Neuronal stem cell (in vitro differentiated cells): Measurements from ENCODE around the gene HIC1. TPM values are rescaled to one million over a fixed set of nuclear protein-coding genes. Genes with fewer than 3 reads are reported as not detected.
A peak's percentile ranks its signal among the peaks of the same experiment; 100 is the strongest.

ENCODE experiments used
- DNase-seq: peaks from one replicate; pipeline ENCODE4 v3.0.0-alpha.2; 2013; ENCODE audit warnings: low spot score
- H2AFZ ChIP-seq: one replicate; pipeline ENCODE4 v1.6.1; 2013; ENCODE audit warnings: mild to moderate bottlenecking, low read length, inconsistent platforms
- H2AK5ac ChIP-seq: 2 replicates; pipeline ENCODE4 v1.6.1; 2013; ENCODE audit warnings: low read depth, mild to moderate bottlenecking, inconsistent platforms, low read length, moderate library complexity, mixed read lengths
- H2BK120ac ChIP-seq: 2 replicates; pipeline ENCODE4 v1.6.1; 2013; ENCODE audit warnings: low read depth, mild to moderate bottlenecking, inconsistent platforms, low read length, moderate library complexity, mixed read lengths
- H2BK12ac ChIP-seq: one replicate; pipeline ENCODE4 v1.6.1; 2013; ENCODE audit warnings: low read length, inconsistent platforms
- H2BK15ac ChIP-seq: 2 replicates; pipeline ENCODE4 v1.6.1; 2013; ENCODE audit warnings: mild to moderate bottlenecking, low read length, inconsistent platforms, mixed read lengths
- H2BK5ac ChIP-seq: one replicate; pipeline ENCODE4 v1.6.1; 2013; ENCODE audit warnings: inconsistent platforms, mild to moderate bottlenecking, low read length, moderate library complexity
- H3K14ac ChIP-seq: one replicate; pipeline ENCODE4 v1.6.1; 2013; ENCODE audit warnings: low read length, inconsistent platforms
- H3K18ac ChIP-seq: 2 replicates; pipeline ENCODE4 v1.6.1; 2013; ENCODE audit warnings: low read length, inconsistent platforms
- H3K23ac ChIP-seq: 2 replicates; pipeline ENCODE4 v1.6.1; 2013; ENCODE audit warnings: low read depth, mild to moderate bottlenecking, mixed read lengths, low read length, inconsistent platforms; ENCODE audit not compliant: poor library complexity
- H3K27ac ChIP-seq: replicated peaks from 3 replicates; pipeline ENCODE4 v1.5.1; 2013; ENCODE audit warnings: low read length, inconsistent platforms
- H3K27me3 ChIP-seq, 3 experiments: 2 replicates each; pipeline ENCODE4 v1.6.1; 2013; ENCODE audit warnings: low read length in 3 of 3, mild to moderate bottlenecking in 2 of 3, inconsistent platforms in 1 of 3, low read depth in 1 of 3, mixed read lengths in 1 of 3, moderate library complexity in 1 of 3; ENCODE audit not compliant: control insufficient read depth in 3 of 3, insufficient read depth in 3 of 3
- H3K36me3 ChIP-seq, 2 donors: replicated peaks in 1 of 2; 2 replicates each; pipeline ENCODE4 v1.6.1; 2013; ENCODE audit warnings: low read length in 2 of 2; ENCODE audit not compliant: control insufficient read depth in 2 of 2, insufficient read depth in 2 of 2
- H3K4ac ChIP-seq: 2 replicates; pipeline ENCODE4 v1.6.1; 2013; ENCODE audit warnings: inconsistent platforms, mild to moderate bottlenecking, low read length, moderate library complexity
- H3K4me1 ChIP-seq, 2 donors: 1 replicate in 1 of 2; 2 replicates in 1 of 2; pipeline ENCODE4 v1.6.1; 2013; ENCODE audit warnings: low read length in 2 of 2, low read depth in 1 of 2; ENCODE audit not compliant: control insufficient read depth in 2 of 2, insufficient read depth in 1 of 2
- H3K4me2 ChIP-seq: one replicate; pipeline ENCODE4 v1.6.1; 2013; ENCODE audit warnings: mild to moderate bottlenecking, low read length, inconsistent platforms; ENCODE audit not compliant: insufficient read depth, poor library complexity, severe bottlenecking
- H3K4me3 ChIP-seq, 2 donors: 2 replicates each; pipeline ENCODE4 v1.5.1; 2013; ENCODE audit warnings: low read length in 2 of 2, mild to moderate bottlenecking in 2 of 2, inconsistent platforms in 1 of 2, moderate library complexity in 1 of 2
- H3K79me1 ChIP-seq: one replicate; pipeline ENCODE4 v1.6.1; 2013; ENCODE audit warnings: low read depth, mild to moderate bottlenecking, inconsistent platforms, low read length, moderate library complexity
- H3K9ac ChIP-seq: one replicate; pipeline ENCODE4 v1.6.1; 2013; ENCODE audit warnings: mild to moderate bottlenecking, low read depth, low read length, inconsistent platforms; ENCODE audit not compliant: poor library complexity
- H3K9me3 ChIP-seq, 2 donors: replicated peaks in 1 of 2; 2 replicates each; pipeline versions ENCODE3 to v1.6.1; 2013; ENCODE audit warnings: low read length in 2 of 2, mild to moderate bottlenecking in 2 of 2, inconsistent platforms in 1 of 2, low read depth in 1 of 2, mixed read lengths in 1 of 2, moderate library complexity in 1 of 2; ENCODE audit not compliant: control insufficient read depth in 2 of 2, insufficient read depth in 1 of 2
- H4K8ac ChIP-seq: one replicate; pipeline ENCODE4 v1.6.1; 2013; ENCODE audit warnings: low read depth, mild to moderate bottlenecking, inconsistent platforms, low read length, moderate library complexity
- H4K91ac ChIP-seq: one replicate; pipeline ENCODE4 v1.6.1; 2013; ENCODE audit warnings: low read length, low read depth, mild to moderate bottlenecking, inconsistent platforms; ENCODE audit not compliant: poor library complexity
- WGBS, 2 donors: extraction: QIAGEN DNeasy Blood & Tissue Kit; methylation state at CpG; one replicate each; pipeline ENCODE4 v1.1.7; 2013; ENCODE audit warnings: missing lambda C conversion rate in 2 of 2, mixed read lengths in 1 of 2; ENCODE audit not compliant: insufficient read length in 2 of 2, insufficient replicate concordance in 1 of 2; ENCODE audit errors: extremely low coverage in 2 of 2; 5-methylcytosine and 5-hydroxymethylcytosine counted together
- polyA plus RNA-seq, 2 experiments: library from polyadenylated mRNA; stranded (reverse); fragments of 200-250 nt; gene quantifications; one replicate each; pipeline ENCODE4 v1.2.3, GENCODE V29; 2013

HIC1 gene
- polyA plus RNA-seq (2013, experiment 1 of 2), result 0.08 TPM
- polyA plus RNA-seq (2013, experiment 2 of 2), result 0.04 TPM

GRCh38 chr17:2054512-2055291, at the start of gene HIC1:
Gene HIC1 (plus strand): TSS chr17:2055103. CDS start chr17:2056691, 1,588 bp downstream.
- peak; percentile 68 for DNase-seq
- peak within 1 kb of the TSS; percentile 39 for H3K23ac ChIP-seq

GRCh38 chr17:2008332-2009126, 46.4 kb upstream of the HIC1 start:
- no peaks in the 10 kb centered on the region for H3K9me3 ChIP-seq
- peaks cover 1% of the 10 kb centered on the region for H3K79me1 ChIP-seq
- no peak overlapping the region for H2AK5ac ChIP-seq
- no peak overlapping the region for H4K91ac ChIP-seq
- no peak overlapping the region for H2AFZ ChIP-seq
- no peak overlapping the region for H3K14ac ChIP-seq
- H3K4me1 ChIP-seq, result peaks cover 8 to 11% of the 10 kb centered on the region in 2 donors
- no peaks in the 10 kb centered on the region for H3K36me3 ChIP-seq
- no peak overlapping the region for H3K4ac ChIP-seq
- no peak overlapping the region for H4K8ac ChIP-seq
- H3K4me2 ChIP-seq, result no peak overlapping the region
- no peak overlapping the region for H3K27ac ChIP-seq
- H2BK5ac ChIP-seq, result no peak overlapping the region
- H3K18ac ChIP-seq, result no peak overlapping the region
- WGBS, 2 donors, result no CpG with 5 or more reads among the region's 15 CpGs
- no peak overlapping the region for H2BK12ac ChIP-seq
- no peak overlapping the region for H3K23ac ChIP-seq
- peak overlapping the region in 1 of 2 donors; percentile 69 for H3K4me3 ChIP-seq
- no peak for DNase-seq
- no peaks in the 10 kb centered on the region for H3K27me3 ChIP-seq
- H3K9ac ChIP-seq, result no peak overlapping the region
- peak overlapping the region; percentile 6 for H2BK120ac ChIP-seq
- H2BK15ac ChIP-seq, result no peak overlapping the region

More at GRCh38 chr17:2054512-2055291, at the start of gene HIC1:
- Histone ChIP-seq H3K27me3 (peaks cover 4 to 86% (median 69%) of the 10 kb centered on the region in 3 experiments), H2AFZ (peak within 1 kb of the TSS; percentile 82), H3K14ac (no peak within 1 kb of the TSS), H3K9ac (peak within 1 kb of the TSS; percentile 72), H3K4me1 (peaks cover 11 to 13% of the 10 kb centered on the region in 2 donors), H3K36me3 (peaks cover 0 to 6% of the 10 kb centered on the region in 2 donors), H3K4me3 (peak within 1 kb of the TSS; percentile 37 to 77), H4K8ac (no peak within 1 kb of the TSS), H2BK12ac (no peak within 1 kb of the TSS), H3K4ac (no peak within 1 kb of the TSS), H3K9me3 (peaks cover 0 to 7% of the 10 kb centered on the region in 2 donors), H3K79me1 (no peaks in the 10 kb centered on the region), H2BK15ac (no peak within 1 kb of the TSS), H2BK120ac (no peak within 1 kb of the TSS), H3K4me2 (peak within 1 kb of the TSS; percentile 83), H2BK5ac (no peak within 1 kb of the TSS), H2AK5ac (no peak within 1 kb of the TSS), H4K91ac (no peak within 1 kb of the TSS), H3K18ac (peak within 1 kb of the TSS; percentile 53), H3K27ac (no peak within 1 kb of the TSS)
- no CpG with 5 or more reads among the region's 72 CpGs for WGBS, 2 donors

GRCh38 chr17:2009737-2010136, 45.2 kb upstream of the HIC1 start:
- H3K14ac ChIP-seq, result no peak overlapping the region
- peak overlapping the region; percentile 17 for H3K18ac ChIP-seq
- WGBS, 2 donors, result no CpG with 5 or more reads among the region's 10 CpGs
- H3K4me1 ChIP-seq, result peaks cover 8 to 11% of the 10 kb centered on the region in 2 donors
- no peaks in the 10 kb centered on the region for H3K27me3 ChIP-seq
- H3K79me1 ChIP-seq, result peaks cover 1% of the 10 kb centered on the region
- DNase-seq, result no peak
- no peak overlapping the region for H2AFZ ChIP-seq
- no peak overlapping the region for H2BK12ac ChIP-seq
- no peak overlapping the region for H4K91ac ChIP-seq
- H3K36me3 ChIP-seq, result no peaks in the 10 kb centered on the region
- no peak overlapping the region for H3K9ac ChIP-seq
- H2AK5ac ChIP-seq, result peak overlapping the region; percentile 91
- H3K23ac ChIP-seq, result no peak overlapping the region
- no peak overlapping the region for H2BK5ac ChIP-seq
- H4K8ac ChIP-seq, result no peak overlapping the region
- no peak overlapping the region for H2BK15ac ChIP-seq
- H3K9me3 ChIP-seq, result peaks cover 0 to 3% of the 10 kb centered on the region in 2 donors
- peak overlapping the region in 1 of 2 donors; percentile 42 for H3K4me3 ChIP-seq
- H2BK120ac ChIP-seq, result no peak overlapping the region
- peak overlapping the region; percentile 37 for H3K4ac ChIP-seq
- no peak overlapping the region for H3K27ac ChIP-seq
- H3K4me2 ChIP-seq, result no peak overlapping the region
